WERI-Rb-1 (cell line): ENCODE measurements around the gene SFT2D1.

Experiments
- DNase-seq: peaks from one replicate; pipeline ENCODE4 v3.0.0-alpha.2; 2020
- H3K27ac ChIP-seq: fragments of 250-450 bp; sonication (Bioruptor Pico); 2 replicates; pipeline ENCODE4 v1.5.1; 2020; ENCODE audit warnings: mild to moderate bottlenecking, moderate library complexity
- H3K27me3 ChIP-seq: fragments of 250-450 bp; sonication (Bioruptor Pico); 2 replicates; pipeline ENCODE4 v1.5.1; 2021; ENCODE audit warnings: mild to moderate bottlenecking, low read depth, moderate library complexity; ENCODE audit not compliant: insufficient read depth, severe bottlenecking
- H3K36me3 ChIP-seq: fragments of 250-450 bp; sonication (Bioruptor Pico); 2 replicates; pipeline ENCODE4 v1.5.1; 2020; ENCODE audit warnings: mild to moderate bottlenecking, moderate library complexity
- H3K4me3 ChIP-seq: 2 replicates; pipeline ENCODE4 v1.5.1; 2011; ENCODE audit warnings: low read depth, mild to moderate bottlenecking, control low read depth, low read length
- H3K9me3 ChIP-seq: fragments of 250-450 bp; sonication (Bioruptor Pico); 2 replicates; pipeline ENCODE4 v1.5.1; 2021; ENCODE audit warnings: mild to moderate bottlenecking, moderate library complexity; ENCODE audit not compliant: severe bottlenecking
- CTCF ChIP-seq: IDR thresholded peaks from 2 replicates; pipeline ENCODE4 v1.5.1; 2011; ENCODE audit warnings: low read depth, mild to moderate bottlenecking, control low read depth, inconsistent platforms, low read length

The SFT2D1 gene

GRCh38 chr6:166277018-166277417 lies 65.3 kb downstream of the SFT2D1 start:
- Histone ChIP-seq H3K9me3 (no peaks in the 10 kb centered on the region), H3K36me3 (no peaks in the 10 kb centered on the region), H3K4me3 (no peak overlapping the region), H3K27me3 (no peaks in the 10 kb centered on the region), H3K27ac (no peak overlapping the region)
- TF ChIP-seq CTCF = no peak
- DNase-seq = no peak

GRCh38 chr6:166275714-166276166 lies 66.6 kb downstream of the SFT2D1 start:
- peak; percentile 61 for DNase-seq
- Histone ChIP-seq H3K4me3 (no peak overlapping the region), H3K9me3 (no peaks in the 10 kb centered on the region), H3K27ac (no peak overlapping the region), H3K36me3 (no peaks in the 10 kb centered on the region), H3K27me3 (no peaks in the 10 kb centered on the region)
- TF ChIP-seq CTCF = peak; percentile 90

GRCh38 chr6:166274739-166275370 lies 67.5 kb downstream of the SFT2D1 start:
- DNase-seq = no peak
- no peak for TF ChIP-seq CTCF
- Histone ChIP-seq H3K4me3 (no peak overlapping the region), H3K27ac (no peak overlapping the region), H3K9me3 (no peaks in the 10 kb centered on the region), H3K27me3 (no peaks in the 10 kb centered on the region), H3K36me3 (no peaks in the 10 kb centered on the region)

- H3K4me3 ChIP-seq = no peak overlapping the region
- H3K36me3 ChIP-seq = no peaks in the 10 kb centered on the region
- no peak for TF ChIP-seq CTCF
- no peak overlapping the region for H3K27ac ChIP-seq
- H3K27me3 ChIP-seq = no peaks in the 10 kb centered on the region
- H3K9me3 ChIP-seq = no peaks in the 10 kb centered on the region
- DNase-seq = no peak
Observed at GRCh38 chr6:166274163-166274562, 68.2 kb downstream of the SFT2D1 start.

- no peak for TF ChIP-seq CTCF
- no peaks in the 10 kb centered on the region for H3K9me3 ChIP-seq
- no peak overlapping the region for H3K4me3 ChIP-seq
- no peaks in the 10 kb centered on the region for H3K36me3 ChIP-seq
- no peaks in the 10 kb centered on the region for H3K27me3 ChIP-seq
- no peak for DNase-seq
- no peak overlapping the region for H3K27ac ChIP-seq
Observed at GRCh38 chr6:166271376-166271765, 71.0 kb downstream of the SFT2D1 start.
